Adrenal gland (tissue), 5 donors: ENCODE data around the gene NPAP1.

Experiments used
- CTCF ChIP-seq, 6 experiments: fragments of 450-650 bp in 4 of 6; fragments of 200-600 bp in 2 of 6; sonication (generic) in 1 of 6; IDR thresholded peaks; 1 replicate in 5 of 6; 2 replicates in 1 of 6; pipeline versions ENCODE4 v1.5.1 to v1.8.0; 2016 to 2021; ENCODE audit warnings: antibody characterized with exemption in 6 of 6, mild to moderate bottlenecking in 2 of 6, moderate library complexity in 1 of 6
- POLR2A ChIP-seq, 2 donors: fragments of 450-650 bp; IDR thresholded peaks; one replicate each; pipeline ENCODE4 v1.6.1; 2017; ENCODE audit warnings: antibody characterized with exemption in 2 of 2, mild to moderate bottlenecking in 2 of 2, moderate library complexity in 1 of 2
- donor health status: DM: no; HTN: no; CAD: no.

GRCh38 chr15:24696201-24696600 is 20.6 kb downstream of the NPAP1 start:
- TF ChIP-seq CTCF (IDR thresholded peaks at IDR 0.05), result no peak
- no peak for TF ChIP-seq POLR2A (IDR thresholded peaks at IDR 0.05)
